Stimulated activated CD8-positive, alpha-beta memory T cell treated with anti-CD3 and anti-CD28 coated beads, Interleukin-7, amount 100 ng/mL, for 4 hours (primary cell): ENCODE measurements around the gene KRT80.

ENCODE experiments used
- DNase-seq, 2 donors: peaks; one replicate each; pipeline ENCODE4 v3.0.0-alpha.2; 2020; ENCODE audit warnings: low read depth in 2 of 2

KRT80 gene

GRCh38 chr12:52228931-52229330, 37.1 kb upstream of the KRT80 start:
- no peak for DNase-seq

DNA sequence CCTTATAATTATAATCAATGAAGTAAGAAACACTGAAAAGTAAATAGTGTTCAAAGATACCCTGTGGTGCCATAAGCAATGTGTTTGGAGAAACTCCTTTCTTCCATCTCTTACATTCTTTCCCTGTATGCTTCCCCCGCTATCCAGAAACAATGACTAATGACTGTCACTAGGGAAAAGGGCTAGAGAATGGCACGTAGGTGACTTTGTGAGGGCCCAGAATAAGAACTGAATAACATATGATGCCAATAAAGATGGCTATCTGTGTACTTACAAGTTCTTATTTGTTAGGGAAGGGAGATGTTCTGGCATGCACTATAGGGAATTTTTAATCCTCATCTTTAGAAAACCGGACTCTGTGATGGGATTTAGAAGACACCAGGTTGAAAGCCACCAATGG, 36.6 kb upstream of the KRT80 start:
- no peak for DNase-seq

DNA sequence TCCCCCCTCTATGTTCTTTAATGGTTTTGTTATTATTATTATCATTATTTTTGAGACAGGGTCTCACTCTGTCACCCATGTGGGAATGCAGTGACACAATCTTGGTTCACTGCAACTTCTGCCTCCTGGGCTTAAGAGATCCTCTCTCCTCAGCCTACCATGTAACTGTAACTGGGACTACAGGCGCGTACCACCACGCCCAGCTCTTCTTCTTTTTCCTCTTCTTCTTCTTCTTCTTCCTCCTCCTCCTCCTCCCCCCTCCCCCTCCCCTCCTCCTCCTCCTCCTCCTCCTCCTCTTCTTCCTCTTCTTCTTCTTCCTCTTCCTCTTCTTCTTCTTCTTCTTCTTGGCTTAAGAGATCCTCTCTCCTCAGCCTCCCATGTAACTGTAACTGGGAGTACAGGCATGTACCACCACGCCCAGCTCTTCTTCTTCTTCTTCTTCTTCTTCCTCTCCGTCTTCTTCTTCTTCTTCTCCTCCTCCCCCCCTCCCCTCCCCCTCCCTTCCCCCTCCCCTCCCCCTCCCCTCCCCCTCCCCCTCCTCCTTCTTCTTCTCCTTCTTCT, 35.9 kb upstream of the KRT80 start:
- DNase-seq: no peak

GRCh38 chr12:52226446-52226845, 34.6 kb upstream of the KRT80 start:
- DNase-seq: no peak

GRCh38 chr12:52225752-52226151, 33.9 kb upstream of the KRT80 start:
- no peak for DNase-seq

DNA sequence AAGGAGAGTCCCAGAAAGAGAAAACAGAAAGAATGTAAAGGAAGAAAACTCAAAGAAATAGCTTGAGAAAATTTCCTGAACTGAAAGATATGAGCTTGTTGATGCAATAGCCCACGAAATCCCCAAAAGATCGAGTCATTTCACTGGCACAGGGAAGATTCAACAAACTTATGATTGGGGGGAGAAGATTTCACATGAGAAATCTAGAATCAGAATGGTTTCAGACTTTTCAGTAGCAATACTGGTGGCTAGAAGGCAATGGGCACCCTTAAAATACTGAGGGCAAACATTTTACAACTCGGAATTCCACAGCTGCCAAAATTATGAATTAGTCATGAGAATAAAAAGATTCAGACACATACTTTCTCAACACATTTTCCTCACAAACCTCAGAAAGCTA, 32.3 kb upstream of the KRT80 start:
- no peak for DNase-seq

DNA sequence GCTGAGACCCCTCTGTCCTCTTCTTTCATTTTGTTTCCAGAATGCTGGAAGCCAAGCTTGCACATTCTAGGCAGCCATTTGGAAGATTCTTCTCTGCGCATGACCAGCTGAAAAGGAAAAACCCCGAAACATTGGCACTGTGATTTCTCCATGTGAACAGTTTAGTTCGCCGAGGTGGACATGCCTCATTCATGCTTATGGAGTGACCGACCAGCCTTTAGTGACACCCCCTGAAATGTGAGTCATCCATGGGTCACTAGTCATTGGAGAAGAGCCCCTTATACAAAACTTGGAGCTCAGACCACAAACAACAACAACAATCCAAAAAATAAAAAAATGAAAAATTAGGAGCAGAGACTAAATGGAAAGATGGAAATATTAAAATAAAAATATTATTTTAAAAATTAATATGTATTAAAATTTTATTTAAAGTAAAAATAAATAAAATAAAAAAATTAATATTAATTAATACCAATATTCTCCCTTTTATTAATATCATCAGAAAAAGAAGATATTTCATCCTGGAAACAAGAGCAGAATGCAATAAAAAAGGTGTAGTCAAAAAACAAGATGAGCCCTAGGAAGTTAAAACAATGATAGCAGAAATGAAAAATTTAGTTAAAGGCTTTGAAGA, 31.7 kb upstream of the KRT80 start:
- no peak for DNase-seq

DNA sequence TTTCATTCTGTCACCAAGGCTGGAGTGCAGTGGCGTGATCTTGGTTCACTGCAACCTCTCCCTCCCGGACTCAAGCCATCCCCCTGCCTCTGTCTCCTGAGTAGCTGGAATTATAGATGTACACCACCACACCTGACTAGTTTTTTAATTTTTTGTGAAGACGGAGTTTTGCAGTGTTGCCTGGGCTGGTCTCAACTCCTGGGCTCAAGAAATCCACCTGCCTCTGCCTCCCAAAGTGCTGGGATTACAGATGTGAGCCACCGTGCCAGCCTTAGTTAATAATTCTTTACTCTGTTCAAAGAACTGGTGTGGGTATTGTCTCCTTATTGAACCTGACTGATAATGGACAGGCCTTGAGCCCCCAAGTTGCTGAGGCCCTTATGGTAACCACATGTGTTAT, 30.9 kb upstream of the KRT80 start:
- DNase-seq: no peak

DNA sequence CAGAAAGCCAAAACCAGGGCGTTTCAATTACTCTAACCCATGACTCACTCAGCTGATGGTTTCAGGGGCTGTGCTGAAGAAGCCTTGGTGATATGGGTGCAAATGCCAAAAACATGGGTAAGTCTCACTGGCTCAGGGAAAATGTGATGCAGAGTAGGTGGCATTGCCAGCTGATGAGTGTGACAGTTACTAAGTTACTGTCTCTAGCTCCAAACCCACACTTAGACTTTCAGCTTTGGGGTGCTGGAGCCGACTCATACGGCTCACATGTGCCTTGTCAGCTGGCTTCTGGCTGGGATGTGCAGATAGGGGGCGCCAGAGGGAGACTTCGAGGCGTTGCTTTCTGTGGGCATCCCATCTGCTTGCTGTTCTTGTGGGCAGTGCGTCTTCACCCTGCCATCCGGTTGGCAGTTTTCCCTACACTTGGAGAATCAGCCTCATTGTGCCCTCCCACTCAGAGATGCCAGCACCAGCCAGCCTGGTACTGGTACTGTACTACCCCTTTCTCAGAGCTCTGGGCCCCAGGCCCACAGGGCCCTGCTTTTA, 30.2 kb upstream of the KRT80 start:
- peak; percentile 15 to 33 for DNase-seq

GRCh38 chr12:52221070-52221781, 29.4 kb upstream of the KRT80 start:
- no peak for DNase-seq

DNA sequence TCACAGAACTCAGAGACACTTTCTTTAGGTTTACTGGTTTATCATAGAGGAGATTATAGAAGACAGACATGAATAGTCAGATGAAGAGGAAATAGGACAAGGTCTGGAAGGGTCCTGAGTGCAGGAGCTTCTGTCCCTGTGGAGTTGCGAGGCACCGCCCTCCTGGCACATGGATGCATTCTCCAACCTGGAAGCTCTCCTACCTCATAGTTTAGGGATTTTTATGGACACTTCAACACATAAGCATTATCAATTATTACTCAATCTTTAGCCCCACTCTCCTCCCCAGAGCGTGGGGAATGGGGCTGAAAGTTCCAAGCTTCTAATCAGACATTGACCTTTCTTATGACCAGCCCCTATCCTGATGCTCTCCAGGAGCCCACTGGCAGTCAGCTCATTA, 28.7 kb upstream of the KRT80 start:
- DNase-seq: no peak

DNA sequence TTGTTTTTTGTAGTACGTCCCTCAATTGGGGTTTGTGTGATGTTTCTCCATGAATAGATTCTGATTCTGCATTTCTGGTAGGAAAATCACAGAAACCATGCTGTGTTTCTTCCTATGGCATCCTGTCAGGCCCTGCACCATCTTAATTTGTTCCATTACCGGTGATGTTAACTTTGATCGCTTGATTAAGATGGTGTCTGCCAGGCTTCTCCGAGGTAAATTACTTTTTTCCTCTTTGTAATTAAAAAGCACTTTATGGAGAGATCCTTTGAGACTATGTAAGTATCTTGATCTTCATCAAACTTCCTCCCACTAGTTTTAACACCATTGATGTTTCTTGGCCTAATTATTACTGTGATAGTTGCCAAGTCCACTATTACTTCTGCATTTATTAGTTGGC, 26.2 kb upstream of the KRT80 start:
- no peak for DNase-seq

DNA sequence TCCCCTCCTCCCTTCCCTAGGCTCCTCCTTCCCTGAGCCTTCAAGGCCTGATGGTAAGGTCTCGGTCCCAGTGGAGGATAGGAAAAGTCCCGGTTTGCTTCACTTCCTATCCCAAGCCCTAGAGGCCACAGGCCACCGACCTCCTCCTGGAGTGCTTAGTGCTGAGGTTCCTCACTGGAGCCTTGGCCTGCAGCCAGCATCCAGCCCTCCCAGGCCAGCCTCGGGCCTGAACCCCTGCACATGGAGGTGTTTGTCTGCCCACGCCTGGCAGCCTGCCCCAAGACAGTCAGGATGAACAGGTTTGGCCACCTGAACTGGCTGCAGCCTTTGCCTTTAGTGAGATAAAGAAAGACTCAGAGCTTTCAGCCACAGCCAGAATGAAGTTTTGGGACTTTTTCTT, 25.4 kb upstream of the KRT80 start:
- DNase-seq: no peak

GRCh38 chr12:52216807-52217206, 25.0 kb upstream of the KRT80 start:
- DNase-seq: no peak

DNA sequence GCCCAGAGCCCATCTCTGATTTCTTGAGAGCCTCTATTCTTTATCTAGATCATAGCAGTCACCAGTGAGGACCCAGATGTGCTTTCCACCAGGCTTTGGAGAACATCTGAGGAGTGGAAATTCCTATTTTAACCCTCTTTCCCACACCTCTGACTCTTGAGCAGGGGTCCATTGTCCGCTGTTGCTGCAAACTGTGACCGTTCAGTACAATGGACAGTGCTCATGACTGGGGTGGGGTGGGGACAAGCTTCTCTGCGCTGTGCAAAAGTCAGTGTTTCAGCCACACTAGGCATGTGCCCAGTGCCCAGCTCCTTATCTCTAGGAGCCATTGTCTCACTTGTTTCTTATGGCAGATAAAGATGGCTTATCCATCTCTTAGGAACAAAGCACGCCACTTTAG, 24.3 kb upstream of the KRT80 start:
- DNase-seq: no peak

DNA sequence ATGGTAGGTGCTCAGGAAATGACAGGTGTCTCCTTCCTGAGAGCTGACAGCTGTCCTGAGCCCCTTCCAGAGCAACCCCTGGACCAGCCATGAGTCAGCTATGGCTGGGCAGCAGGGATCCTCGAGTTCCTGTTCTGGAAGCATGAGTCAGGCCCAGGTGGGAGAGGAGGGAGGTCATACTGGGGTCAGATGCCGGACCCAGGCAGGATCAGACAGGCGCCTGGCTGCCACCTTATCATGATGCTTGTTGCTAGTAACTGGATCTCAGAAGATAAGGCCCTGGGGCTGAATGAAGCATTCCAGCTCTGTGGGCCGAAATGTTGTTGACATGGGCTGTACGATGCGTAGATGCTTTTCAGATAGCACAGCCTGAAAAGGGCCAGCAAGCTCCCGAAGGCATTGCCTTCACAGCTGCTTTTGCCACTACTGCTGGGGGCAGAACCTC, 23.8 kb upstream of the KRT80 start:
- DNase-seq: no peak

- no peak for DNase-seq
Observed at GRCh38 chr12:52214421-52214802, 22.6 kb upstream of the KRT80 start.

DNA sequence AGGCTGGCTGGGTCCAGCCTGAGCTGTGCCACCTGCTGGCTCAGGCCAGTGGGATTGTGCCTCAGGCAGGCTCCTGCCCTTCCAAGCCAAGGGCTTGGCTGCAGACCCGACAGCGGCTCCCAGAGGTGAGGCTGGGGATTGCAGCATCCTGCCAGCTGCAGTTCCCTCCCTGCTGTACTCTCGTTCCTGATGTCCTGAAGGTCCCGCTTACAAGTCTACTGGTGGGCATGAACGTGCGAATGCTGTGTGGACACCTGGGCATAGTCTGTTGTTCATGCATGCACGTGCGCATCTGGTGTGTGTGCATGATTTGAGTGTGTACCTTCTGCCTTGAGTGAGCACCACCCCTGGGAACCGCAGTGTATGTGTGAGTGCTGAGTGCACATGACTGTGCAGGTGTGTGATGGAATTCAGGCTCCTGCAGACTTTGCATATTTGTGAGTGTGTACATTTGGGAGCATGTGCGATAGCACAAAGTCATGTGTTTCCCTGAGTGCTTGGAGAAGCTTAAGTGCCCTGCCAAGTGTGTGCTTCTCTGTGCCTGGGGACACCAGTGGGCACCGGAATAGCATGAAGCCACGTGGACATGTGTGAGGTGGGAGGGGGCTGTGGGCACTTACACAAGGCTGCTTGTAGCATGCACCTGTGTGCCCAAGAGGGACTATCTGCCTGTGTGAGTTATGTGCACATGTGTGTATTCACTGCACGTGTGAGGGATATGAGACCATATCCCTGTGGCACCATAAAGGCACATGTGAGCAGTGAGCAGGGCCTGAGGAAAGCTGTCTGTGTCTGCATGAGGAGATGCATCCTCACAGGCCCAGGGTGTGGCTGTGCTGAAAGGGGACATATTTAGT, 22.0 kb upstream of the KRT80 start:
- DNase-seq: no peak

GRCh38 chr12:52212701-52213563, 21.1 kb upstream of the KRT80 start:
- DNase-seq: no peak

DNA sequence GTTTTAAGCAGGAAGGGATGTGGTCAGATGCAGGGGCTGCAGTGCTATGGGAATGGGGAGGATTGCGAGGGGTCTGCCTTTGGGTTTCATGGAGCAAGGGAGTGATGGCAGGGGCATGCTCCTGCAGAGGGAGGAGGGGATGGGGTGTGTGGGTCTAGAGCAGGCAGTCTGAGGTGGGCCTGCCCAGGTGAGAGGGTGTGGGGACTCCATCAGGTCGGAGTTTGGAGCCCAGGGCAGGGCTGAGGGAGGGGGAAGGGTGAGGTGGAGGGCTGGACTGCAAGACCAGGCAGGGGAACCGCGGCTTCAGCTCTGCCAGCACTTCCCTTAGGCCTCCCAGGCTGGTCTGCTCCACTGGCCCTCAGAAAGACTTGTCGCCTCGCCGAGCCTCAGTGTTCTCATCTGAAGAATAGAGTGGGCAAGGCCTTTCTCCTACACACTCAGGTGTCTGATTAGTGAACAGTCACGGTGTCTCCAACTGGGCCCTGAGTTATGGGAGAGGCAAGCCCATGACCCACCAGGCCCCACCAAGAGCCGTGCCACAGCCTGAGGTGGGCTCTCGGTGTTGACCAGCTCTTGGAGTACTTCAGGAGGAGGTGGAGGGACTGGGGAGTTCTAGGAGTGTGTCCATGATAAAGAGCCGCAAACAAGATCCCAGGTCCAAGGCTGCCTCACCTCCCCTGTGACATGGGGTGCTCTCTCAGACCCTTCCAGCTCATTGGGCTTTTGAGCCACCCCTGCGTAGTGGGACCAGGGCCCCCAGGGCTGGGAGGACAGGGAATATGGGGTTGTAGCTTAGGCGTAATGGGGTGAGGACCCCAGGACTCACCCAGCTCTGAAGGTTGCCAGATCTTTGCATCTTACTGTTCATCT, 20.1 kb upstream of the KRT80 start:
- no peak for DNase-seq
